ENCODE results near the gene COX17. TPM values are rescaled to one million over a fixed set of nuclear protein-coding genes. Genes with fewer than 3 reads are reported as not detected.
A peak's percentile ranks its signal among the peaks of the same experiment; 100 is the strongest.

The COX17 gene
- total RNA-seq, 4 donors from 2014 or later: 22.1 to 45.7 (median 31.6) TPM

- ATAC-seq (ENCODE audit: low FRiP score) (no peak), DNase-seq (ENCODE audit: low spot score) (no peak)
- no peak for TF ChIP-seq CTCF (IDR thresholded peaks at IDR 0.05)
Measured at GRCh38 chr3:119657887-119658702, 19.1 kb downstream of the COX17 start.

DNA sequence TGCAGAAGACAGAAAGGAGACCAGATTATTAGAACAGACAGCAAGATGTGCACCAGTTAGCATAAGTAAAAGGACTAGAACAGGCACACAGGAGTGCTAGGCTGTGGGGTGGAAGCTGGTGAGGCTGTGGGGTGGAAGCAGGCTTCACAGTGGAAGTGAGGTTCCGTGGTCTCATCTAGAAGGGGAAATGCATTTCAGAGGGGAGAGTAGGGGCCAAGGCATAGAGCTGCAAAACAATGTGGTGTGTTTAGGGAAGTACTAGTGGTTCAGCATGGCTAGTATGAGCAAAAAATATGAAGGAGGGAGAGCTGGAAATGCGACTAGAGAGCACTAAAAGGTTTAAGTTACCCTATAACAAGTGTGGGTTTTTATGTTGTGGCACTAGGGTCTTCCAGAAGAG lies 23.3 kb downstream of the COX17 start:
- TF ChIP-seq CTCF (IDR thresholded peaks at IDR 0.05): no peak
- no peak for ATAC-seq (ENCODE audit: low FRiP score)
- no peak for DNase-seq (ENCODE audit: low spot score)

- DNase-seq (ENCODE audit: low spot score) (no peak), ATAC-seq (ENCODE audit: low FRiP score) (no peak)
- no peak for TF ChIP-seq CTCF (IDR thresholded peaks at IDR 0.05)
Measured at GRCh38 chr3:119652306-119653033, 24.7 kb downstream of the COX17 start.

DNA sequence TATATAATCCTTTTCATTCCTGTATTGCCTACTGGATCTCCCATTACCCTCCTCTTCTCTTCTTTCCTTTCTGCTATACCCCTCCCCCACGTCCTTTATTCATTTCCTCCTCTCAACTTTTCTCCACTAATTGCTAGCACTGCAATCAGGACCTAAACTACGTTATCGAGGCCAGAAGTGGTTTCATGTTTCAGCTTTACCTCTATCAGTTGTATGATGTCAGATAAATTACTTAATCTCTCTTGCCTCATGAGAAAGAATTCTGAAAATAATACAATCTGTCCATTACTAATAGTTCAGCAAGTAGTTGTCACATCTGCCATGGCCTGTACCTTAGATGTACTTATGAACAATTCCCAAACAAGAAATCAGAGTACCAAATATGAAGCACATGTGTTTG lies 27.4 kb downstream of the COX17 start:
- ATAC-seq (ENCODE audit: low FRiP score) (no peak), DNase-seq (ENCODE audit: low spot score) (no peak)
- no peak for TF ChIP-seq CTCF (IDR thresholded peaks at IDR 0.05)

GRCh38 chr3:119647843-119648575 lies 29.2 kb downstream of the COX17 start:
- DNase-seq (ENCODE audit: low spot score) (no peak), ATAC-seq (ENCODE audit: low FRiP score) (no peak)

DNA sequence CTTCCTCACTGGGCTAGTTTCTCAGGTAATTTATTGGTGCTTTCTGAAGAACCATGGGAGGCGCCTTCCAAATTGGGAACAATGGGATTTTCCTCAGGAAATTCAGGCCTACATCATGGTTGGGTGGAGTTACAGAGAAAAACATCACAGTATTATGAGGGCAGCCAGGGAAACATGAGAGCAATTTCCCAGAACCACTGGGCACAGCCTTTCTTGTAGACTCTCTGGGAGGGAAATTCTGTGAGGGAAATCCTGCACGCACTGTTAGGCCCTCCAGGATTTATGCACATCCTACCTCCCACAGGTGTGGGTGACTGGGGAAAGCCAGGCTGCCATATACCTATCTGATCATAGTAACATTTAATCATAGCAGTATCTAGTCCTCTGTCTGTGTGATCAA lies 30.0 kb downstream of the COX17 start:
- DNase-seq (ENCODE audit: low spot score): no peak
- peak; percentile 82 for ATAC-seq (ENCODE audit: low FRiP score)
- no peak for TF ChIP-seq CTCF (IDR thresholded peaks at IDR 0.05)

More at GRCh38 chr3:119647843-119648575, 29.2 kb downstream of the COX17 start:
- TF ChIP-seq CTCF (IDR thresholded peaks at IDR 0.05): no peak
